Measurements from ENCODE around the gene SACM1L.

DNA sequence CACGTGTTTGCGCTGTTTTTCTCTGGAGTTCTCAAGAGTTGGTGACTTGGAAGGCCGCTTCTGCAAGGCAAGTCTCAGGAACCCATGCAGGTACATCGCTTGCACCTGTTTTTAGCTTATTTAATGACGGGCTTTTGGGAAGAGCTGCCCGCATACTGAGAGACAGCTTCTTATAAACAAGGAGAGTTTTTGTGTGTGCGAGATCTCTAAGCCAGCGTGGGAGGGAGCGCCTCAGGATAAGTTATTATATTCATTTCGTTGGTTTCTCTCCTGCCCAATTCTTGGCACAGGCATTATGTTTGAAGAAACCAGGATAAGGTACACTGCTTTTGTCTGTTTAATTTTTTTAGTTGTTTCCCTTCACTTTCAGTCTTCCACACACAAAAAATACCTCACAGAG lies 11.4 kb upstream of the SACM1L start:
- TF ChIP-seq YY1 (IDR thresholded peaks at IDR 0.05): no peak
- TF ChIP-seq, protein P1, sequence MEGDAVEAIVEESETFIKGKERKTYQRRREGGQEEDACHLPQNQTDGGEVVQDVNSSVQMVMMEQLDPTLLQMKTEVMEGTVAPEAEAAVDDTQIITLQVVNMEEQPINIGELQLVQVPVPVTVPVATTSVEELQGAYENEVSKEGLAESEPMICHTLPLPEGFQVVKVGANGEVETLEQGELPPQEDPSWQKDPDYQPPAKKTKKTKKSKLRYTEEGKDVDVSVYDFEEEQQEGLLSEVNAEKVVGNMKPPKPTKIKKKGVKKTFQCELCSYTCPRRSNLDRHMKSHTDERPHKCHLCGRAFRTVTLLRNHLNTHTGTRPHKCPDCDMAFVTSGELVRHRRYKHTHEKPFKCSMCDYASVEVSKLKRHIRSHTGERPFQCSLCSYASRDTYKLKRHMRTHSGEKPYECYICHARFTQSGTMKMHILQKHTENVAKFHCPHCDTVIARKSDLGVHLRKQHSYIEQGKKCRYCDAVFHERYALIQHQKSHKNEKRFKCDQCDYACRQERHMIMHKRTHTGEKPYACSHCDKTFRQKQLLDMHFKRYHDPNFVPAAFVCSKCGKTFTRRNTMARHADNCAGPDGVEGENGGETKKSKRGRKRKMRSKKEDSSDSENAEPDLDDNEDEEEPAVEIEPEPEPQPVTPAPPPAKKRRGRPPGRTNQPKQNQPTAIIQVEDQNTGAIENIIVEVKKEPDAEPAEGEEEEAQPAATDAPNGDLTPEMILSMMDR (IDR thresholded peaks at IDR 0.05; ENCODE audit: low read depth, low read length, missing input control): no peak
- TF ChIP-seq, protein P2, sequence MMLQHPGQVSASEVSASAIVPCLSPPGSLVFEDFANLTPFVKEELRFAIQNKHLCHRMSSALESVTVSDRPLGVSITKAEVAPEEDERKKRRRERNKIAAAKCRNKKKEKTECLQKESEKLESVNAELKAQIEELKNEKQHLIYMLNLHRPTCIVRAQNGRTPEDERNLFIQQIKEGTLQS (IDR thresholded peaks at IDR 0.05): no peak
- TF ChIP-seq JUND (IDR thresholded peaks at IDR 0.05): no peak
- TF ChIP-seq GABPA (IDR thresholded peaks at IDR 0.05 in 1 of 2, conservative IDR thresholded peaks at IDR 0.05 in 1 of 2): no peak

Measured in liver (tissue), 3 donors.